T follicular helper cell (primary cell): ENCODE measurements around the gene ACOT8.
A peak's percentile ranks its signal among the peaks of the same experiment; 100 is the strongest.
"Not testable (repeated sequence)": the region's sequence is repeated elsewhere in the genome, so short reads cannot be mapped to it uniquely, and the experiment has no call there.

Source experiments
- DNase-seq: peaks from one replicate; pipeline ENCODE4 v3.0.0-alpha.2; 2020; ENCODE audit warnings: low read depth

ACOT8 gene

DNA sequence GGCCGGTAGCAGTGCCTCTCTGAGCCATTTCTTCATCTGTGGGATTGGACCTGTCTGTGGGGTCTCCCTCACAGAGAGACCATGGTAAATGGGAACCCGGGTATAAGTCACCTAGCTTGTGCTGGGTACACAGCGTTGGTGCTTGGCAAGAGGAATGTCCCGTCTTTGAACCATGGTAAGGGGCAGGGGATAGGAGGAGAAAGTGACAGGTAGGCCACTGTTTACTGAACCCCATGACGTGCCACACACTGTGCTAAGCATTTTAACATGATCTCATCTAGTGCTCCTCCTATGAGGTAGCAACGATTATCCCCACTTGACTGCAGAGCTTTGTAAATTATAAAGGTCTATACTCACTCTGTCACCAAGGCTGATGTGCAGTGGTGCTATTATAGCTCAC lies 29.5 kb downstream of the ACOT8 start:
- no peak for DNase-seq

DNA sequence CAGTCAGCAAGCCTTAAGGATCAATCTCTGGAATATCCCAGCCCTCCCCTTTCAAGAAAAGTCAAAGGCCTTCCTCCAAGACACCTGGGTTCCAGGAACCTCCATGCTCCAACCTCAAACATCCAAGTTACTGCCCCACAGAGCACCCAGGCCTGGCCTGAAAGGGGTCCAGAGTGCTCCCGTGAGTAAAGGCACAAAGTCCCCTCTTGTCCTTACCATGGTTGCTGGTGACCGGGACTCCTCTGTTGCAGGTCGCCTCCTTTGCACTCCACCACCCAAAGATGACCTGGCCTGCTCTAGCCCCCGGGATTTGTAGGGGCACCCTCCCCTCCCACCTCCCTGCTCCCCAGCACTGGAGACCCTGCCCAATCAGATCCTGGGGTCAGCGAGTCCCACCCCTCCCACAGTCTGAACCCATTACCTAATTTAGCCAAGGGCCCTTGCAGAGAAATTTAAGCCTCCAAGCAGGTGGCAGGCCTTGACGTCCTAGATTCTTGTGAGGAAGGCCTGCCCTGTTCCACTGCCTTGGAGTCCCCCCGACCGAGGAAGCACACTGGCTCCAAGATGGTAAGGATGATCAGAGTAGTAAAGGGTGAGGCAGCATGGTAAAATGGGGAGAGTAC lies 30.1 kb downstream of the ACOT8 start, which contains the start of gene TNNC2:
Gene TNNC2, minus strand, starts transcription at position 283 of the 623 bp plus-strand sequence. Its CDS starts 64 bp downstream, at position 219.
- DNase-seq: no peak

DNA sequence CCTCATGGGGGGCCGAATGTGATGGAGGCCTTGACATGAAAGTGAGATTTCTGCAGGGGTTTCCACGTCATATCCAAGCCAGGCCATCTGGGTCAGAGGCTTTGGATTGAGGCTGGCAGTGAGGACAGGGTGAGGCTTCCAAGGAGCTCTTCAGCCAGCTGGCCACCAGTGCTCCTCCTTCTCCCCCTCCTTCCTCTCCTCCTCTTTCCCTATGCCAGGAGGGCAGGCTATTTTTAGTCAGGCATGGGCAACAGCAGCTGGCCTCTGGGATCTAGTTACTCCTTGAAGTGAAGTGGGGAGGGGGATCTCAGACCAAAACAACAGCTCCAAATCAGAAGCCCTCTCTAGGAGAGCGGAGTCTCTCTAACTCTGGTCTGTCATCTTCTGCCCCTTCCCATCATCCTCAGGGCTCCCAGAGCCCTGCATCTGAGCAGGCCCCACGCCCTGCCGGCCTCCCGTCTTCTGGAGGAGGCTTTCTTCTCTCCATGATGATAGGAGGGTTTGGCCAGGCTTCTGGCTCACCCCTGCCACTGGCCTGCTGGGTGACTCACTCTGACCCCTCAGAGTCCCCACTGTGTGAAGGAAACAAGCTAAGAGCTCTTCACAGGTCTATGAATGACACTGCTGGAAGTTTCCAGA lies 30.7 kb downstream of the ACOT8 start:
- no peak for DNase-seq

DNA sequence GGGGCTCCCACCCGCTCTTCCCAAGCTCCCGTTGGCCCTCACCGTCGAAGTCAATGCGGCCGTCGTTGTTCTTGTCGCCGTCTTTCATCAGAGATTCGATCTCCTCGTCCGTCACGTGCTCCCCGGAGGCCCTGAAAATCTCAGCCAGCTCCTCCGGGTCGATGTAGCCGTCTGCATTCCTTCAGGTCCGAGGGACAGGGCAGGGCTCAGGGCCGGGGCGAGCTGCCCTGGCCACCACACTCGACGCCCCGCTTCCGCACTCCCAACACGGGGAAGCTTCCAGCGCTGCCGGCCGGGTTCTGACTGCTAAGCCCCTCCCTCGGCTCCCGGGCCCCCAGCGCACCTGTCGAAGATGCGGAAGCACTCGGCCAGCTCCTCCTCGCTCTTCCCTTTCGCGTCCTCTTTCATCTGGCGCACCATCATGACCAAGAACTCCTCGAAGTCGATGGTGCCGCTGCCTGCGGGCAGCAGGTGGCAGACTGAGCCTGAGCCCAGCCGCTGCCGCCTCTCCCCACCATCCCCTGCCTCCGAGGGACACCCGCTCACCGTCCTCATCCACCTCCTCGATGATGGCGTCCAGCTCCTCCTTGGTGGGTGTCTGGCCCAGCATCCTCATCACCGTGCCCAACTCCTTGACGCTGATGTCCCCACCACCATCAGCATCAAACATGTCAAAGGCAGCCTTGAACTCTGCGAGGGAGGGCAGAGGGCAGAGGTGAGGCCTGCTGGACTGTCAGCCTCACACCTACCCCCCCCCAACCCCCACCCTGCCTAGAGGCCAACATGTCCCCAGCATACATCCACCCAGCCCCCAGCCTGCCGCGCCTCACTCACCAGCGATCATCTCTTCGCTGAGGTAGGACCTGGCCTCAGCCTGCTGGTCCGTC lies 33.0 kb downstream of the ACOT8 start:
- peak; percentile 12 for DNase-seq

DNA sequence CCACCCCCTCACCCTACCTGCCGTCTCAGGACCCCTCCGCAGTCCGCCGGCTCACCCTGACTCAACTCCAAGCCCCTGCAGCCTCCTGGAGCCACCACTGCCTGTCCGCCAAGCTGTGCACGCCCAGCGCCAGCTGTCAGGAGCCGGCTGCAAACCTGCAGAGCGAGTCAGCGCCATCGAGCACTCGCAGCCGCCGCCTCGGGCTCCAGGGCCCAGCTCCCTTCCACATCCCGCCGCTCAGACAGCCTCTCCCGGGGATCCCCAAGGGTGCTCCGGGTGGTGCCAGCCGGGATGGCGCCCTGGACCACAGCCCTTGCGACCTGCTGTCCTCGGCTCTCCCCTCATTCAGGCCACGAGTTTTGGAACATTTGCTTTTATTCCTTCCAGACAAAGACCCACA lies 34.3 kb downstream of the ACOT8 start:
- DNase-seq: no peak

DNA sequence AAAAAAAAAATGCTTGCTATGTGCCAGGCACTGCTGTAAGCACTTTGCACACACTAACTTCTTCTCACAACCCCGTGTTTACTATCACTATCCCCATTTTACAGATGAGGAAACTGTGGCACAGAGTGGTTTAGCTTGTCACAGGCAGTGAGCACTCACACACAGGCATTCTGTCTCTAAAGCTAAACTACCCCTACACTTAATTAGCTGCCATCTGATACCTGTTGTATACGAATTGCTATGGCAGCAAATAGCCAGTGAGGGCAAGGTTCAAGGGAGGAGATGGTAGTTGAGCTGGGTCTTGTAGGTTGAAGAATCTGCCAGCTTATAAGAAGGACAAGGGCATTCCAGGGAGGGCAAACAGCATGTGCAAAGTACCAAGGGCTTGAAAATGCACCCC lies 35.2 kb downstream of the ACOT8 start:
- no peak for DNase-seq

DNA sequence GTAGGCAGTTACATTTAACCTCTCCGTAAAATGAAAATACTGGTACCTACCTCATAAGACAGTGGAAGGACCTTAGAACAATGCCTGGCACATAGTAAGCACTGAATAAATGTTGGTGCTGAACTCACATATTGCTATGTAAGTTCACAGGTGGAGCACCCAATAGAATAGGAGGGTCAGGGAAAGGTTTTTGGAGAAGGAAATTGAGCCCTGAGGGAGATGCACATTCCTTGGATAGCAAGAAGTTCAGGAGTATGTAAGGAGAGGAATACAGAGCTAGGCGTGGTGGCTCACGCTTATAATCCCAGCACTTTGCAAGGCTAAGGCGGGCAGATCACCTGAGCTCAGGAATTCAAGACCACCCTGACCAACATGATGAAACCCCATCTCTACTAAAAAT lies 37.7 kb downstream of the ACOT8 start:
- no peak for DNase-seq

DNA sequence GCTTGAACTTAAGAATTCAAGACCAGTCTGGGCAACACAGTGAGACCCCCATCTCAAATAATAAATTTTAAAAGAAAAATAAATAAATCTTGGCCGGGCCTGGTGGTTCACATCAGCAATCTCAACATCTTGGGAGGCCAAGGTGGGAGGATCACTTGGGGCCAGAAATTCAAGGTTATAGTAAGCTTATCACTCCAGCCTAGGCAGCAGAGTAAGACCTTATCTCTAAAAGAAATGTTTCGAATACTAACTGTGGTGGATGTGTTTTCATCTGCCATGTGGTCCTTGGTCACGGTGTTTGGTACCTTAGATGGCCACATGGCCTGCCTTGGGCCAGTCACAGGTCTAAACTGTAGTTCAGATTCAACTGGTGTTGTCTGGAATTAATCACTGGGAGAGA lies 39.0 kb downstream of the ACOT8 start:
- no peak for DNase-seq

DNA sequence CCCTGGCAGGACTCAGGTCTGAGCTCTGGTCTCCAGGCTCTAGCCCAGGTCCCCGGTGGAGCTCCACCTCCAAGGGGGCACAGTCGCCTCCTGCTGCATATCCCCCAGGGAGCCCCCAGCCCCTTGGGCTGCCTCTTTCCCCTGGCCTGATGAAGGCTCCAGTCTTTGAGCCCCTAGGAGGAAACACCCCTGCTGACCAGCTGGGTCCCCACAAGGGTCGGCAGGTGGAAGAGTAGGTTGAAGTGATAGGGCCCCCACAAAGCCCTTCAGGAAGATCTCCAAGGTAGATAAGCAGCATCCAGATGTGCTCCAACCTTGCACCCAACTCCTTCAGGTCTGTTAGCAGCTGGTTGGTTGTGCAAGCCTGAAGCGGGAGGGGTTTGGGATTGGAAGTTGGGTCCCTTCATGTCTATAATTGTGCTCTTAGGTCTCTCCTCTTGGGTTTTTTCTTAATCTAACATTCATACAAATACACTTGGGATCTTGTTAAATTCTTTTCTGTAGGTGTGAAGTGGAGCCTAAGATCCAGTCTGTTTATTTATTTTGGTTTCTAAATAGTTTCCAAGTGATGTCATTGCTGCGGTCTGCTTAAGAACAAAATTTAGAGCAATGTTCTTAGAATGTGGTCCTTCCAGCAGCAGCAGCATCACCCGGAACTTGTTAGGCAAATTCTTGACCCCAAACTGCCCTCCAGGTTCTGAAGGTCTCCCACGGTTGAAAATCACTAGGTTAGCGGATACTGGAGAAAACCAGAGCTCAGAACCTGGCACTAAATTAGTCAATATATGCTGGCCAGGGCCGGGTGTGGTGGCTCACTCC lies 39.6 kb downstream of the ACOT8 start:
- DNase-seq: no peak

DNA sequence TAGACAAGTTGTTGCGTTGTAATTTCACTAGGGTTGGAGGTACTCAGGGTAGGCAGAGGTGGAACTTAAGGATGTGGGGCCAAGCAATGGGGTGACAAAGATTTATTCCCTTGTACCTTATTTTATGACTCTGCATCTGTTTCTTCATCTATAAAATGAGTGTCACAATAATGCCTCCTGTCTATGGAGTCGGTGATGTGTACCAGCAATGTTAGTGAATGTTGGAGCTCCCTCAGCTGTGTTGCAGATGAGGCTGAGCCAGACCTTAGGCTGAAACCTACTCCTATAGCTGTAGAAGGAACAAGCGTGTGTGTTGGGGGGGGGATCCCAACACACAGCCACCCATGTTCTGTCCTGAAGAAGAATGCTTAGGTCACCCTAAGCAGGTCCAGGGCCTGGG lies 40.2 kb downstream of the ACOT8 start:
- no peak for DNase-seq

DNA sequence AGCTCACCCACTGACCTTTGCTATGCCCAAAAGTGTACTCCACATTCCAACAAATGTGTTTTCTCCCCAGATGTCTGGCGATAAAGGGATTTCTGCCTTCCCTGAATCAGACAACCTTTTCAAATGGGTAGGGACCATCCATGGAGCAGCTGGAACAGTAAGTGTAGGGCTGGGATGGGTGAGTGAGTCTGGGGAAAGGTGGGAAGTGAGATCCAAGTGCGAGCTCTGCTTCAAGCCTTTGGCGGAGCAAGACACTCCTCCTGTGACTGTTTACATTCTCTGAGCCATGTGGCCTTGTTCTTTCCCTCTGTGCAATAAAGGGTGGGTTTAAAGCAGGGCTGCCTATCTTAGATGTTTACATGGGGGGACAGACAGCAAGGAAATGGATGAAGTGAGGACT lies 42.9 kb downstream of the ACOT8 start:
- DNase-seq: no peak

DNA sequence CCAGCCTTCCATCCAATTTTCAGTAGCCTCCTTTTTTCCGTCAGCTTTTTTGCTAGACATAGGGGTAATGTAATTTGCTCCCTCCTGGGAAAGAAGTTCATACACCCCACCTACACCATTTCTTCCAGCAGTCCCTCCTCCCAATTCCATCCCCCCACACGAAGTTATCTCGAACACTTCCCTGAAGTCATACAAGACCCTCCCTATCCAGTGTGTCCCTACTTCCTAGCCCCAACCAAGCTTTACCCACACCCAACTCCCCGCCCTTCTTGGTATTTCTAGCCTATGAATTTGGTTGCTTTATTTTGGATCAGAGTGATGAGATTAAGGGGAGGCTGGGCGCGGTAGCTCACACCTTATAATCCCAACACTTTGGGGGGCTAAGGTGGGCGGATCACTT lies 43.7 kb downstream of the ACOT8 start:
- DNase-seq: no peak

DNA sequence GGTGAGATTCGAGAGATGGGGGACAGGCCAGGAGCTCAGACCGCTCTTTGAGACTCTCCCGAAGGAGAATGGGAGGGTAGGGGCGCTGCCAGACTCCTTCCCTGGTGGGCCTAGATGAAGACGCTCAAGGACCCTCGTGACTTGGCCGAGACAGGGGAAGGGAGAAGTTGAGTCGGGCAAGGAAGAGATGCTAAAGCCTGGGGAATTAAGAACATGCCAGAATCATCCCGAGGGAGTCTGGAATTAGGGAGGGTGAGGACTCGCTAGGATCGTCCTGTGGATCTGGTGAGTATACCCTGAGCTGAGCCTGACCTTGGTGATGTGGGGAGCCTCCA lies 44.2 kb downstream of the ACOT8 start:
- DNase-seq: no peak

DNA sequence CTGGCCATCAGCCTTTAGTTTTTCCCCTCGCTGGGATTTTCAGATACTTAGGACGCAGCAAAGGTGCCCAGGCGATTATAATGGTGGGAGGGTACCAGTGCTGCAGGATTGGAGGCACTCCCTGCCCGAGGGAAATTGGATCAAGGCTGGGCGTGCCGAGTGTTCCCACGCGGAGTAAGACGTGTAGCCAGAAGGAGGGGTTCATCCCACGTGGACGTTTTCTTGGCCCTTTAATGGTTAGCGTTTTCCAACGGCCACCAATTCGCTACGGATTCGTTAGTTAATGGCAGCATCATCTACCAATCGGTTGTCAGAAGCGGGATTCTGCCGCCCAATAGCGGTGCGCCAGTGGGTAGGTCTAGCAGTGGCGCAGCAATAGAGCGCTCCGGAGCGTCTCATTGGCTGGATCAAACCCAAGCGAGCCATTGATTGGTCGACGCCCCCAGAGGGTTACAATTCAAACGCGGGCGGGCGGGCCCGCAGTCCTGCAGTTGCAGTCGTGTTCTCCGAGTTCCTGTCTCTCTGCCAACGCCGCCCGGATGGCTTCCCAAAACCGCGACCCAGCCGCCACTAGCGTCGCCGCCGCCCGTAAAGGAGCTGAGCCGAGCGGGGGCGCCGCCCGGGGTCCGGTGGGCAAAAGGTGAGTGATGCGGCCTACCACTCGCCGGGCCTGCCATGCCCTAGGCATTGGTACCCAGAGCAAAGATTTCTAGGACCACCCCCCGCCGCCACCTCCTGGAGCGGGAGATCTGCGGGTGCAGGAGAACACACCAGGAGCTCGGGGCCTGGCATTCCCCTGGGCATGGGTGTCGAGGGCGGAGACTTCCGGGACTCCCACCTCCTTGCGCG lies 44.8 kb downstream of the ACOT8 start, which contains the start of gene UBE2C:
Gene UBE2C, plus strand, starts transcription at position 488 of the 849 bp plus-strand sequence. Its CDS starts 52 bp downstream, at position 540.
- peak; percentile 91 for DNase-seq

DNA sequence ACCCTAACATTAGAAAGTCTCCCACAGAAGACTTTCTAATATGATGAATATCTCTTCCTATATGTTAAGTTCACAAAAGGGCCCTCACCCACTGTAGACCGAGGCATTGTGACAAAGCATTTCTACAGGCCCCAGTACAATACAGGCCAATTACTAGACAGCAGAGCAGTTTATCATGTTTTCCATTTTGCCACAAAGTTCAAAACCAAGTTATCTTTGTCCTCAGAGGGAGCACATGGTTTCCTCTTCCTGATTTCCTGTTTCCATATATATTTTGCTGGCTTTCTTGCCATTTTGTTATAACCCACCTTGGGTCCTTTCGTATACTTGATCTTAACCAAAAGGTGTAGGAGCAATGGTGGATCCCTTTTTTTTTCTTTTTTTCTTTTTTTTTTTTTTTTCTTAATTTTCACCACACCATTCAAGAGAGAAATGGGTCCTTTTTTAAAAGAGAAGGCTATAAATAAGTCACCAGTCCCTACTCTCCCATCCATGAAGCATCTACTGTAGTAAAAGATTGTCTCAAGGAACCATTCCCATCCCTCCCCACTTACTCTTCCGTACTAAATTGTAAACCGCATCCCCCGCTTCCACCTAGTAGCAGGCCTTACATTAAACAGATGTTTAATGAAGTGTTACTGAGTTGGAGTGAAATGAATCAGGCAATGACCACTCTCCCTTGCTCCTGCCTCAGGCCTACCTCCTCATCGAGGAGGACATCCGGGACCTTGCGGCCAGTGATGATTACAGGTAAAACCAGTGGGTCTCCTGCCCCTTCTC lies 46.8 kb downstream of the ACOT8 start:
- DNase-seq: no peak

DNA sequence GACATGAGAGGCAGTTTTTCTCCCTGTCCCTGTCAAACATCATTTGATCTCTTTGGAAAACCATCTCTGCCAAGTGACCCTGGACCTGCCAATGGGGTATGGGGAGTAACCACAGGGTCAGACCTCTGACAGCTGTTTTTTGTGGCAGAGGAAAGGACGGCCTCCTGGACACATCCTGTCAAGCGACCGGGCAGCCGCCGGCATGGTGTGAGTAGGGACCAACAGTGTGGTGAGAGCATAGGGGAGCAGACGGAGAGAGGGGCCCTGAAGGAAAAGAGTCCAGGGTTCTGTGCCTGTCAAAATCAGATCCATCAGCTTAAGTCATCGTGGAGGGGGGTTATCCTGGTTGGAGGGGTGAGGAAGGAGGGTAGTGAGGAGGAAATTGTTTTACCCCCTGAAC lies 55.3 kb downstream of the ACOT8 start:
- no peak for DNase-seq

DNA sequence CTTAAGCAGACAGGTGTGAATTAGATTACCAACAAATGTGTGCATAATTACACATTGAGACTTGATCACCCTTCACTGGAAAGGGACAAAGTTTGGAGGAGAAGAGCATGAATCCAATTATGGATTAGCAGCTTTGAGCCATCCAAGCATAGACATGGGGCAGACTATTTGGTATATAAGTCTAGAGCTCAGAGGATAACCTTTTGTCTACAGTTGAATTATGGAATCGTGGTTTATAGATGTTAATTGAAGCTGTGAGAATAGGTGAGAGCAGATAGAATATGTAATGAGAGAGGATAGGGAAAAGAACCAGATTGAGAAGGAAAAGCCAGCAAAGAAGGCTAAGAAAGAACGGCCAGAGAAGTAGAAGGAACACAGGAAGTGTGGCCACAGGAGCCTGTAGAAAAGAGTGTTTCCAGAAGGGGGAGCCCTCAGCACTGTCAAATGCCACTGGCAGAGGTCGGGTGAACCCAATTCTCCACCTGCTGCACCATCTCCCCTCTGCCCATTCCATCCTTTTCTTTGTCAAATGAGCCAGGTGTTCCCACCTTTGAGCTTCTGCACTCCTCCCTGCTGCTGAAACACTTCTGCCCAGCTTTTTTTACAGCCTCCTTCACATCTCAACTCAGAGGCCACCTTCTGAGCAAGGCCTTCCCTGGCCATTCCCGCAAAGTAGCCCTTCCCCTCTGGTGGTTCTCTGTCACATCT lies 58.1 kb downstream of the ACOT8 start:
- DNase-seq: peak; percentile 38

DNA sequence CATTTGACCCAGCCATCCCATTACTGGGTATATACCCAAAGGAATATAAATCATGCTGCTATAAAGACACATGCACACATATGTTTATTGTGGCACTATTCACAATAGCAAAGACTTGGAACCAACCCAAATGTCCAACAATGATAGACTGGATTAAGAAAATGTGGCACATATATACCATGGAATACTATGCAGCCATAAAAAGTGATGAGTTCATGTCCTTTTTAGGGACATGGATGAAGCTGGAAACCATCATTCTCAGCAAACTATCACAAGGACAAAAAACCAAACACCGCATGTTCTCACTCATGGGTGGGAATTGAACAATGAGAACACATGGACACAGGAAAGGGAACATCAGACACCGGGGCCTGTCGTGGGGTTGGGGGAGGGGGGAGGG lies 59.2 kb downstream of the ACOT8 start:
- DNase-seq: not testable (repeated sequence)

DNA sequence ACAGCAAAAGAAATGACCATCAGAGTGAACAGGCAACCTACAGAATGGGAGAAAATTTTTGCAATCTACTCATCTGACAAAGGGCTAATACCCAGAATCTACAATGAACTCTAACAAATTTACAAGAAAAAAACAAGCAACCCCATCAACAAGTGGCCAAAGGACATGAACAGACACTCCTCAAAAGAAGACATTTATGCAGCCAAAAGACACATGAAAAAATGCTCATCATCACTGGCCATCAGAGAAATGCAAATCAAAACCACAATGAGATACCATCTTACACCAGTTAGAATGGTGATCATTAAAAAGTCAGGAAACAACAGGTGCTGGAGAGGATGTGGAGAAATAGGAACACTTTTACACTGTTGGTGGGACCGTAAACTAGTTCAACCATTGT lies 59.7 kb downstream of the ACOT8 start:
- DNase-seq: not testable (repeated sequence)
